ENCODE data around the gene GATB. TPM values are rescaled to one million over a fixed set of nuclear protein-coding genes. Genes with fewer than 3 reads are reported as not detected.
A peak's percentile ranks its signal among the peaks of the same experiment; 100 is the strongest.

Gene GATB
- total RNA-seq, 1 experiment from 2014 or later, result 20.4 TPM

- TF ChIP-seq CTCF (conservative IDR thresholded peaks at IDR 0.05; ENCODE audit: low read depth, low read length), result no peak
- TF ChIP-seq EZH2phosphoT487 (IDR thresholded peaks at IDR 0.05; ENCODE audit: borderline replicate concordance, low read length), result no peak
- no peak for TF ChIP-seq EZH2 (IDR thresholded peaks at IDR 0.05; ENCODE audit: low read length, unreplicated experiment)
- intact Hi-C loops (cut with micrococcal nuclease), result no loop called here
- Histone ChIP-seq H3K4me2 (ENCODE audit: low read length) (no peak overlapping the region), H3K9ac (ENCODE audit: low read length) (no peak overlapping the region), H3F3A (ENCODE audit: low read length, unreplicated experiment) (no peaks in the 10 kb centered on the region), H3K27ac (ENCODE audit: low read length) (no peak overlapping the region), H3K4me1 (ENCODE audit: insufficient read depth, low read length) (peaks cover 22% of the 10 kb centered on the region), H3K27me3 (ENCODE audit: low read length) (no peaks in the 10 kb centered on the region), H2AFZ (ENCODE audit: low read length) (no peak overlapping the region), H3K9me3 (ENCODE audit: low read length) (no peaks in the 10 kb centered on the region), H3K4me3 (ENCODE audit: low read length) (no peak overlapping the region), H3K79me2 (ENCODE audit: low read length) (no peaks in the 10 kb centered on the region), H4K20me1 (ENCODE audit: low read length) (no peaks in the 10 kb centered on the region), H3K36me3 (ENCODE audit: low read depth, low read length) (no peaks in the 10 kb centered on the region), H3K9me2 (replicated peaks; ENCODE audit: low read length) (no peaks in the 10 kb centered on the region)
- CTCF ChIA-PET, result no interaction called here
- DNase-seq, result no peak
- ATAC-seq, result no peak
- BruUV-seq (replicated peaks), result no TSS peak
- POLR2A ChIA-PET (ENCODE audit: unreplicated experiment), result no interaction called here
These were observed 48.9 kb upstream of the GATB start for GRCh38 chr4:151809716-151810115.

- Histone ChIP-seq H4K20me1 (ENCODE audit: low read length) (no peaks in the 10 kb centered on the region), H3K9me3 (ENCODE audit: low read length) (no peaks in the 10 kb centered on the region), H3K36me3 (ENCODE audit: low read depth, low read length) (no peaks in the 10 kb centered on the region), H3K4me3 (ENCODE audit: low read length) (no peak overlapping the region), H3K4me2 (ENCODE audit: low read length) (no peak overlapping the region), H3K79me2 (ENCODE audit: low read length) (no peaks in the 10 kb centered on the region), H3K27ac (ENCODE audit: low read length) (no peak overlapping the region), H3K27me3 (ENCODE audit: low read length) (no peaks in the 10 kb centered on the region), H2AFZ (ENCODE audit: low read length) (no peak overlapping the region), H3K9ac (ENCODE audit: low read length) (no peak overlapping the region), H3K9me2 (replicated peaks; ENCODE audit: low read length) (no peaks in the 10 kb centered on the region), H3F3A (ENCODE audit: low read length, unreplicated experiment) (no peaks in the 10 kb centered on the region), H3K4me1 (ENCODE audit: insufficient read depth, low read length) (peaks cover 22% of the 10 kb centered on the region)
- ChIA-PET POLR2A (ENCODE audit: unreplicated experiment) (no interaction called here), CTCF (no interaction called here)
- DNase-seq (no peak), ATAC-seq (no peak; the same call in 1 of the 2 replicates)
- TF ChIP-seq EZH2 (IDR thresholded peaks at IDR 0.05; ENCODE audit: low read length, unreplicated experiment) (no peak), CTCF (conservative IDR thresholded peaks at IDR 0.05; ENCODE audit: low read depth, low read length) (no peak), EZH2phosphoT487 (IDR thresholded peaks at IDR 0.05; ENCODE audit: borderline replicate concordance, low read length) (no peak)
- BruUV-seq (replicated peaks), result no TSS peak
- intact Hi-C loops (cut with micrococcal nuclease), result no loop called here
These were observed 47.7 kb upstream of the GATB start for GRCh38 chr4:151808542-151808941.

GRCh38 chr4:151808120-151808529 lies 47.3 kb upstream of the GATB start:
- Histone ChIP-seq H3K9ac (ENCODE audit: low read length) (no peak overlapping the region), H3K79me2 (ENCODE audit: low read length) (no peaks in the 10 kb centered on the region), H3K4me1 (ENCODE audit: insufficient read depth, low read length) (peaks cover 22% of the 10 kb centered on the region), H3K9me3 (ENCODE audit: low read length) (no peaks in the 10 kb centered on the region), H3K9me2 (replicated peaks; ENCODE audit: low read length) (no peaks in the 10 kb centered on the region), H3K27ac (ENCODE audit: low read length) (peak overlapping the region; percentile 37; the same call in 1 of the 2 replicates), H2AFZ (ENCODE audit: low read length) (no peak overlapping the region), H3K4me2 (ENCODE audit: low read length) (no peak overlapping the region), H3F3A (ENCODE audit: low read length, unreplicated experiment) (no peaks in the 10 kb centered on the region), H3K36me3 (ENCODE audit: low read depth, low read length) (no peaks in the 10 kb centered on the region), H3K4me3 (ENCODE audit: low read length) (no peak overlapping the region), H3K27me3 (ENCODE audit: low read length) (no peaks in the 10 kb centered on the region), H4K20me1 (ENCODE audit: low read length) (no peaks in the 10 kb centered on the region)
- DNase-seq (peak; percentile 67), ATAC-seq (peak; percentile 91)
- ChIA-PET CTCF (no interaction called here), POLR2A (ENCODE audit: unreplicated experiment) (no interaction called here)
- BruUV-seq (replicated peaks), result no TSS peak
- intact Hi-C loops (cut with micrococcal nuclease), result no loop called here
- TF ChIP-seq EZH2 (IDR thresholded peaks at IDR 0.05; ENCODE audit: low read length, unreplicated experiment) (no peak), EZH2phosphoT487 (IDR thresholded peaks at IDR 0.05; ENCODE audit: borderline replicate concordance, low read length) (no peak), CTCF (conservative IDR thresholded peaks at IDR 0.05; ENCODE audit: low read depth, low read length) (no peak)
